Measurements from ENCODE around the gene SHROOM1. TPM values are rescaled to one million over a fixed set of nuclear protein-coding genes. Genes with fewer than 3 reads are reported as not detected.

Gene SHROOM1
- total and polyA plus RNA-seq, 2 of the 8 experiments (the other 6 are each of a cell fraction or from before 2014, with no cell fraction given): 3.9 to 5.2 TPM

- H3K4me3 ChIP-seq (ENCODE audit: extremely low read depth in 1 of 4, insufficient read depth in 2 of 4, low read depth in 3 of 4, low read length in 4 of 4): no peak overlapping the region
- no peak overlapping the region for H4K91ac ChIP-seq (replicated peaks; ENCODE audit: insufficient read length, low read length)
- no peaks in the 10 kb centered on the region for H3K79me2 ChIP-seq (ENCODE audit: control insufficient read depth in 1 of 2, insufficient read depth in 2 of 2, low read length in 2 of 2)
- no peak overlapping the region for H2AK5ac ChIP-seq (ENCODE audit: low read depth, low read length)
- FAIRE-seq (no peak), DNase-seq (ENCODE audit: low read depth in 1 of 2, low spot score in 2 of 2) (no peak)
- no peak overlapping the region for H4K5ac ChIP-seq (ENCODE audit: insufficient read length, low read depth, low read length)
- 73% methylated on average over 5 of the region's 5 CpGs; no CpG with 5 or more reads in 1 of the 2 experiments for WGBS, 2 experiments (ENCODE audit: extremely low coverage in 1 of 2, insufficient coverage in 1 of 2, insufficient read length in 1 of 2, insufficient replicate concordance in 2 of 2, low coverage in 1 of 2, low lambda C conversion rate in 2 of 2, missing lambda C conversion rate in 1 of 2)
- H2BK15ac ChIP-seq (ENCODE audit: low read length): no peak overlapping the region
- no peak overlapping the region for H3K18ac ChIP-seq (ENCODE audit: extremely low read depth, low read length)
- H3K14ac ChIP-seq (ENCODE audit: insufficient read length): no peak overlapping the region
- H3K23ac ChIP-seq (ENCODE audit: insufficient read length): no peak overlapping the region
- H2BK12ac ChIP-seq (ENCODE audit: low read depth, low read length): no peak overlapping the region
- no peak overlapping the region for H2AFZ ChIP-seq (ENCODE audit: low read length)
- POLR2A ChIA-PET (ENCODE audit: partially characterized antibody): interaction anchor here (0.8 to 1.4 kb wide), 3 partner anchors 30 to 90 kb away, joined by 3 to 4 read pairs (median 3); no protein-coding TSS in a partner anchor
- no peak overlapping the region for H3K27ac ChIP-seq (ENCODE audit: low read depth, low read length)
- peaks cover 2 to 5% (median 4%) of the 10 kb centered on the region in 4 experiments; a peak in 5 of 7 replicates for H3K4me1 ChIP-seq (replicated peaks in 1 of 4; ENCODE audit: control insufficient read depth in 3 of 4, insufficient read depth in 4 of 4, low read length in 3 of 4)
- no peak overlapping the region for H2BK20ac ChIP-seq (ENCODE audit: low read length)
- H3K9ac ChIP-seq (replicated peaks in 1 of 4; ENCODE audit: extremely low read depth in 1 of 4, low read depth in 3 of 4, low read length in 3 of 4): no peak overlapping the region
- H2BK5ac ChIP-seq (ENCODE audit: low read depth, low read length): no peak overlapping the region
- TF ChIP-seq BRCA1 (IDR thresholded peaks at IDR 0.05; ENCODE audit: low read depth, low read length) (no peak), MAFK (IDR thresholded peaks at IDR 0.05; ENCODE audit: low read depth, low read length) (no peak), RBBP5 (IDR thresholded peaks at IDR 0.05; ENCODE audit: borderline replicate concordance, low read depth, low read length) (no peak)
- no peaks in the 10 kb centered on the region for H3K36me3 ChIP-seq (ENCODE audit: control insufficient read depth in 2 of 4, insufficient read depth in 4 of 4, low read length in 3 of 4)
- CTCF ChIA-PET (ENCODE audit: partially characterized antibody): interaction anchor here (1.3 to 32.2 kb wide), 5 partner anchors 12 to 333 kb away, joined by 3 to 465 read pairs (median 6); partner anchors contain the start of gene SHROOM1
- H2BK120ac ChIP-seq (replicated peaks; ENCODE audit: low read depth, low read length): no peak overlapping the region
- H3K4me2 ChIP-seq (ENCODE audit: insufficient read depth in 1 of 2, low read depth in 2 of 2, low read length in 2 of 2): no peak overlapping the region
- H4K8ac ChIP-seq (ENCODE audit: extremely low read depth, insufficient read depth, low read length): no peak overlapping the region
- H3K23me2 ChIP-seq (ENCODE audit: low read depth, low read length): peaks cover 3% of the 10 kb centered on the region
- H4K20me1 ChIP-seq (replicated peaks in 1 of 2; ENCODE audit: control insufficient read depth in 1 of 2, insufficient read depth in 2 of 2, low read length in 2 of 2): no peaks in the 10 kb centered on the region
- H3K56ac ChIP-seq (replicated peaks; ENCODE audit: insufficient read length, low read depth, low read length): no peak overlapping the region
- H3K79me1 ChIP-seq (ENCODE audit: low read depth, low read length): no peaks in the 10 kb centered on the region
- no peaks in the 10 kb centered on the region for H3K27me3 ChIP-seq (replicated peaks in 1 of 4; ENCODE audit: control insufficient read depth in 3 of 4, extremely low read depth in 1 of 4, insufficient read depth in 3 of 4, low read length in 3 of 4)
- H3K4ac ChIP-seq (replicated peaks; ENCODE audit: insufficient read length, low read depth, low read length): no peak overlapping the region
- no peaks in the 10 kb centered on the region for H3K9me3 ChIP-seq (ENCODE audit: insufficient read depth in 2 of 2, low read depth in 1 of 2, low read length in 1 of 2)
These were observed 30.3 kb upstream of the SHROOM1 start for GRCh38 chr5:132860742-132861141.

Measured in H1 (cell line).